OCI-LY3 (cell line): ENCODE results near the gene B4GALNT3.

Experiments
- H2AFZ ChIP-seq: fragments of 200-600, 300-600 bp; shearing (Covaris generic); 2 replicates; pipeline ENCODE4 v1.6.0; 2014; ENCODE audit warnings: antibody characterized with exemption, low read depth, low read length
- H3K27ac ChIP-seq: fragments of 200-600, 300-600 bp; sonication (generic); 2 replicates; pipeline ENCODE4 v1.5.1; 2014; ENCODE audit warnings: mild to moderate bottlenecking, low read length, moderate library complexity, mixed read lengths
- H3K27me3 ChIP-seq: fragments of 200-600, 300-600 bp; sonication (generic); 2 replicates; pipeline ENCODE4 v1.6.1; 2014; ENCODE audit warnings: low read depth, low read length, mixed read lengths
- H3K36me3 ChIP-seq: fragments of 200-600, 300-600 bp; sonication (generic); replicated peaks from 2 replicates; pipeline ENCODE3; 2014; ENCODE audit warnings: low read depth, low read length, mixed read lengths
- H3K4me1 ChIP-seq: fragments of 300-600, 200-600 bp; sonication (generic); 2 replicates; pipeline ENCODE4 v1.6.1; 2014; ENCODE audit warnings: low read length, mixed read lengths
- H3K4me2 ChIP-seq: fragments of 200-600, 300-600 bp; sonication (generic); 2 replicates; pipeline ENCODE4 v1.6.1; 2014; ENCODE audit warnings: low read length, mixed read lengths
- H3K4me3 ChIP-seq: fragments of 300-600, 200-600 bp; sonication (generic); 2 replicates; pipeline ENCODE4 v1.5.1; 2014; ENCODE audit warnings: antibody characterized with exemption, mild to moderate bottlenecking, low read length, moderate library complexity
- H3K79me2 ChIP-seq: fragments of 300-600, 200-600 bp; shearing (Covaris generic); 2 replicates; pipeline ENCODE4 v1.6.1; 2014; ENCODE audit warnings: mild to moderate bottlenecking, low read length, mixed read lengths
- H3K9ac ChIP-seq: fragments of 300-600, 200-600 bp; shearing (Covaris generic); 2 replicates; pipeline ENCODE4 v1.6.0; 2014; ENCODE audit warnings: mild to moderate bottlenecking, low read length, moderate library complexity
- H3K9me3 ChIP-seq: fragments of 200-600, 300-600 bp; shearing (Covaris generic); 2 replicates; pipeline ENCODE4 v1.6.1; 2014; ENCODE audit warnings: low read length, mixed read lengths; ENCODE audit not compliant: insufficient read depth
- H4K20me1 ChIP-seq: fragments of 200-600, 300-600 bp; sonication (generic); 2 replicates; pipeline ENCODE4 v1.6.1; 2016; ENCODE audit warnings: low read length, mixed read lengths; ENCODE audit not compliant: insufficient read depth
- EZH2phosphoT487 ChIP-seq: fragments of 200-600 bp; shearing (Covaris generic); IDR thresholded peaks from 2 replicates; pipeline ENCODE4 v1.6.1; 2018; ENCODE audit warnings: antibody characterized with exemption, mixed run types, low read depth
- TF ChIP-seq, protein P1 (sequence below): fragments of 200-600, 300-600 bp; sonication (generic); IDR thresholded peaks from 2 replicates; pipeline ENCODE4 v1.5.1; 2014; ENCODE audit warnings: antibody characterized with exemption, low read length, low read depth

B4GALNT3 gene

DNA sequence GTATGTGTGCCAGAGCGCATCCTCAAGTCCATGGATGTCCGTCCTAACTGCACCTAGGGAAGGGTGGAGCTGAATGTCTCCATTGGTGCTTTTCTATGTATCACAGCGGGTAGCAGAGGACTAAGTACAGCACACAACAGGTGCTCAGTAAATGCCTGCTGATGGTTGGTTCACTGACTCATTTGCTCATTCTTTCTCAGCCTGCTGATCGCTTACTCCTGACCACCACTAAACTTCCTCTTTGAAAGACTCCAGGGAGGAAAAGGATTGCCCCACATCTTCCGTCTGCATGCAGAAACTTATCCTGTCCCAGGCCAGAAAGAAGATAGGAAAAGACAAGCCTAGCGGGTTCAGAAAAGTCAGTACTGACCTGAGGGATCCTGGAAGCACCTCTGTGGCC is 66.3 kb downstream of the B4GALNT3 start:
- Histone ChIP-seq H3K79me2 (no peaks in the 10 kb centered on the region), H3K27ac (no peak overlapping the region), H2AFZ (no peak overlapping the region), H3K4me3 (no peak overlapping the region), H3K9ac (no peak overlapping the region), H3K9me3 (no peaks in the 10 kb centered on the region), H4K20me1 (no peaks in the 10 kb centered on the region), H3K36me3 (no peaks in the 10 kb centered on the region), H3K27me3 (no peaks in the 10 kb centered on the region), H3K4me2 (no peak overlapping the region), H3K4me1 (peaks cover 2% of the 10 kb centered on the region; the same call in 1 of the 2 replicates)
- TF ChIP-seq, protein P1, sequence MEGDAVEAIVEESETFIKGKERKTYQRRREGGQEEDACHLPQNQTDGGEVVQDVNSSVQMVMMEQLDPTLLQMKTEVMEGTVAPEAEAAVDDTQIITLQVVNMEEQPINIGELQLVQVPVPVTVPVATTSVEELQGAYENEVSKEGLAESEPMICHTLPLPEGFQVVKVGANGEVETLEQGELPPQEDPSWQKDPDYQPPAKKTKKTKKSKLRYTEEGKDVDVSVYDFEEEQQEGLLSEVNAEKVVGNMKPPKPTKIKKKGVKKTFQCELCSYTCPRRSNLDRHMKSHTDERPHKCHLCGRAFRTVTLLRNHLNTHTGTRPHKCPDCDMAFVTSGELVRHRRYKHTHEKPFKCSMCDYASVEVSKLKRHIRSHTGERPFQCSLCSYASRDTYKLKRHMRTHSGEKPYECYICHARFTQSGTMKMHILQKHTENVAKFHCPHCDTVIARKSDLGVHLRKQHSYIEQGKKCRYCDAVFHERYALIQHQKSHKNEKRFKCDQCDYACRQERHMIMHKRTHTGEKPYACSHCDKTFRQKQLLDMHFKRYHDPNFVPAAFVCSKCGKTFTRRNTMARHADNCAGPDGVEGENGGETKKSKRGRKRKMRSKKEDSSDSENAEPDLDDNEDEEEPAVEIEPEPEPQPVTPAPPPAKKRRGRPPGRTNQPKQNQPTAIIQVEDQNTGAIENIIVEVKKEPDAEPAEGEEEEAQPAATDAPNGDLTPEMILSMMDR: no peak
- TF ChIP-seq EZH2phosphoT487: no peak

GRCh38 chr12:527241-527640 is 67.5 kb downstream of the B4GALNT3 start:
- no peak overlapping the region for H2AFZ ChIP-seq
- no peak overlapping the region; the same call in 1 of the 2 replicates for H3K4me2 ChIP-seq
- H3K36me3 ChIP-seq: no peaks in the 10 kb centered on the region
- H3K27me3 ChIP-seq: no peaks in the 10 kb centered on the region
- no peak overlapping the region for H3K9ac ChIP-seq
- no peaks in the 10 kb centered on the region for H3K79me2 ChIP-seq
- H4K20me1 ChIP-seq: no peaks in the 10 kb centered on the region
- H3K27ac ChIP-seq: no peak overlapping the region
- TF ChIP-seq, protein P1: no peak
- TF ChIP-seq EZH2phosphoT487: no peak
- H3K4me3 ChIP-seq: no peak overlapping the region
- peaks cover 2% of the 10 kb centered on the region; the same call in 1 of the 2 replicates for H3K4me1 ChIP-seq
- peaks cover 2% of the 10 kb centered on the region; the same call in 1 of the 2 replicates for H3K9me3 ChIP-seq

GRCh38 chr12:527729-528128 is 68.0 kb downstream of the B4GALNT3 start:
- Histone ChIP-seq H3K9me3 (peaks cover 6% of the 10 kb centered on the region; the same call in 1 of the 2 replicates), H3K27ac (no peak overlapping the region), H4K20me1 (no peaks in the 10 kb centered on the region), H3K4me2 (no peak overlapping the region; the same call in 1 of the 2 replicates), H3K9ac (no peak overlapping the region), H3K4me1 (peaks cover 2% of the 10 kb centered on the region; the same call in 1 of the 2 replicates), H3K79me2 (no peaks in the 10 kb centered on the region), H2AFZ (no peak overlapping the region), H3K27me3 (no peaks in the 10 kb centered on the region), H3K36me3 (no peaks in the 10 kb centered on the region), H3K4me3 (no peak overlapping the region)
- TF ChIP-seq EZH2phosphoT487: no peak
- TF ChIP-seq, protein P1: no peak

GRCh38 chr12:530308-530707 is 70.6 kb downstream of the B4GALNT3 start:
- Histone ChIP-seq H3K36me3 (no peaks in the 10 kb centered on the region), H3K9ac (no peak overlapping the region), H3K27me3 (no peaks in the 10 kb centered on the region), H3K9me3 (peaks cover 6% of the 10 kb centered on the region; the same call in 1 of the 2 replicates), H4K20me1 (no peaks in the 10 kb centered on the region), H2AFZ (no peak overlapping the region), H3K79me2 (no peaks in the 10 kb centered on the region), H3K4me3 (no peak overlapping the region), H3K27ac (no peak overlapping the region), H3K4me2 (no peak overlapping the region), H3K4me1 (peaks cover 2% of the 10 kb centered on the region; the same call in 1 of the 2 replicates)
- TF ChIP-seq, protein P1: no peak
- TF ChIP-seq EZH2phosphoT487: no peak
